GM19043 (cell line): ENCODE results near the gene FIBCD1.
"Not testable (repeated sequence)": the region's sequence is repeated elsewhere in the genome, so short reads cannot be mapped to it uniquely, and the experiment has no call there.

Experiments
- ATAC-seq: cut with Tn5 transposase; IDR thresholded peaks from one replicate; pipeline ENCODE4 v1.9.1; 2021; ENCODE audit warnings: low read depth; ENCODE audit not compliant: unreplicated experiment

FIBCD1 gene

DNA sequence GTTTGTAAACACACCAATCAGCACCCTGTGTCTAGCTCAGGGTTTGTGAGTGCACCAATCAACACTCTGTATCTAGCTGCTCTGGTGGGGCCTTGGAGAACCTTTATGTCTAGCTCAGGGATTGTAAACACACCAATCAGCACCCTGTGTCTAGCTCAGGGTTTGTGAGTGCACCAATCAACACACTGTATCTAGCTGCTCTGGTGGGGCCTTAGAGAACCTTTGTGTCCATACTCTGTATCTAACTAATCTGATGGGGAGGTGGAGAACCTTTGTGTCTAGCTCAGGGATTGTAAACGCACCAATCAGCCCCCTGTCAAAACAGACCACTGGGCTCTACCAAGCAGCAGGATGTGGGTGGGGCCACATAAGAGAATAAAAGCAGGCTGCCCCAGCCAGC is 28.4 kb downstream of the FIBCD1 start:
- ATAC-seq: not testable (repeated sequence)

- not testable (repeated sequence) for ATAC-seq
Observed at GRCh38 chr9:130910041-130910440, 29.0 kb downstream of the FIBCD1 start.

DNA sequence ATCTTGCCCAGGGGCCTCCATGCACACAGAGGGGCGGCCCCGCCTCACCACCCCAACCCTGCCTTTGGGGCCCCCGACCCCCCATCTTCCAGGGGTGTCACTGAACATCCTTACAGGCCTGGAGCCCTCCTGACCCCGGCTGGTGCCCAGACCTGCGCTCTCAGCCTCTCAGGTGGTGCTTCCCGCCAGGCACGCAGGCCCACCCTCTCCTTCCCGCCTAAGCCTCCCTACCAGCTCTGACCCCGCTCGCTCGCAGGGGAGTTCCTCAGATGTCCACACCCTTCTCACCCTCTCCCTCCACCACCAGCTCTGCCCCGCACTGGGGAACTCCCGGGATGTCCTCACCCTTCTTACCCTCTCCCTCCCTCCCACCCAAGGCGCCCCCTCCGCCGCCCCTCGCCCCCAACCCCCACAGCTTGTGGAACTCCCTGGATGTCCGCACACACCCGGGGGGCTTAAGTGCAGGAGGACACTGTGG is 30.1 kb downstream of the FIBCD1 start:
- ATAC-seq: no peak

- no peak for ATAC-seq
Observed at GRCh38 chr9:130908146-130908877, 30.7 kb downstream of the FIBCD1 start.

- ATAC-seq: no peak
Observed at GRCh38 chr9:130906735-130907416, 32.2 kb downstream of the FIBCD1 start.

DNA sequence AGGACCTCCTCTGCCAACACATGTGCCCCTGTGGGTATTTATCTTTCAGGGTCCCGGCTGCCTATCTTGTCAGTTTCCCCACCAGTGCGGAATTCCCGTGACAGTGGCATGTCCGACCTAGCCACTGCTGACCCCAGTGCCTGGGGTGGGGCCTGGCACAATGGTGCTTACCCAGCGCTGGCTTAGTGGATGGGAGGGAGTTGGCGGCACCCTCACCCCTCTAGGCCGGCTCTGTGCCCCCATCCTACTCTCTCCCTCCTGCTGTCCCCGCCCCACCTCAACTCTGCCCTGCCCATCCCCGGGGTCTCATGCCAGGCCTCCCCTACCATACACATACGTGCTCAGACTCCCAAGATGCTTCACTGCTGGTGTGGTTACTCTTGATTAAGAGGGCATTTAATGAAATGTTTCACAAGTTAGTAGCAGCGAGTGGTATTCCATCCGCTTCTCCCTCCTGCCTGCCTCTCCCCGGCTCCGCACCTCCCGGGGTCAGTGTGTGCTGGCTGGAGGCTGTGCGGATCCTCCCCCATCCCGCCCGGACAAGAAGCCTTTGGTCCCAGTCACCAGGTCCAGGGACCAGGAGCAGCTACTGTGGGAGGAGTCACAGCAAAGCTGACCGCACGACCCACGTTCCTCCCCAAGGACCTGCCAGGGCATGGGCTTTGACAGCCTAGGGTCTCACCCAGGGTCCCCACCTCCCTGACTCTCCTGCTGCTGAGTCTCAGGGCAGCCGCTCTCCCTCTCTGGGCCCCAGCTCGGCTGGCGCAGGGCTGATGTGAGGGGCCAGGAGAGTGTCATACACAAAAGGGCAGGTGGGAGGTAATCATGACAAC is 32.9 kb downstream of the FIBCD1 start:
- no peak for ATAC-seq

GRCh38 chr9:130905125-130905901 is 33.7 kb downstream of the FIBCD1 start:
- ATAC-seq: no peak

- no peak for ATAC-seq
Observed at GRCh38 chr9:130904070-130905044, 34.7 kb downstream of the FIBCD1 start.

DNA sequence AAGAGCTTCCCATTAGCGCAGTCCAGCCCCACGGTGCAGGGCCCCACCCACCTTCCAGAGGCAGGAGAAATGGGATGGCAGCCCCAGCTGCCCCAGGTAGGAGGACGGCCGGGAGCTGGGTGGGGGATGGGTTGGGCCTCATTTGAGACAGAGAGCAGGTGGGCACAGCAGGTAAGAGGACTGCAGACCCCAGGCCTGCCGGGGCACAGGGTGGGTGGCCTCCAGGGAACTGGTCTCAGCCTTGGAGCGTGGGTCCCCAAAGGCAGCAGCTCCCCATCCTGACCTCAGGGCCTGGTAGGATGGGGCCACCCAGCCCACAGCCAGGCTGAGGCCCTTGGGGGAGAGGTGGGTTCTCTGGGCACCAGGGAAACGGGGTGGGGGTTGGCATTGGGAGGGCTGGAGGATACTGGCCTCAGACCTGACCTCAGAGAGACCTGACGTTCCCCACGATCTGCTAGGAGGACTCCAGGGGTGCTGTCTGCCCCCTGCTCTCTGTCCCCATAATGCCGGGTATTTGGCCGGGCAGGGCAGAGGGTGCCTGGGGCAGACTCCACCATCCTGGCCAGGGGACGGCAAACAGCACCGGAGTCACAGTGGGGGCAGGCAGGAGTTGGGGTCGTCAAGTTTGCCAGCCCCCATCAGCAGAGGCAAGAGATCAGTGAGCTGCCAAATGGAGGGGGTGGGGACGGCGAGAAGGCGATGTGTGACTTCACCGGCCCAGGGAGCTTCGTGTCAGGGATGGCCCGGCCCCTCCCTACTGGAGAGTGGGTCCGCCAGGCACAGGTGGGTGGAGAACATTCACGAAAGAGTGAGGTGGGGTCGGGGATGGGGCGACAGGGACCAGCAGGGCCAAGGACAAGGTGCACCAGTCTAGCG is 35.6 kb downstream of the FIBCD1 start:
- ATAC-seq: no peak

DNA sequence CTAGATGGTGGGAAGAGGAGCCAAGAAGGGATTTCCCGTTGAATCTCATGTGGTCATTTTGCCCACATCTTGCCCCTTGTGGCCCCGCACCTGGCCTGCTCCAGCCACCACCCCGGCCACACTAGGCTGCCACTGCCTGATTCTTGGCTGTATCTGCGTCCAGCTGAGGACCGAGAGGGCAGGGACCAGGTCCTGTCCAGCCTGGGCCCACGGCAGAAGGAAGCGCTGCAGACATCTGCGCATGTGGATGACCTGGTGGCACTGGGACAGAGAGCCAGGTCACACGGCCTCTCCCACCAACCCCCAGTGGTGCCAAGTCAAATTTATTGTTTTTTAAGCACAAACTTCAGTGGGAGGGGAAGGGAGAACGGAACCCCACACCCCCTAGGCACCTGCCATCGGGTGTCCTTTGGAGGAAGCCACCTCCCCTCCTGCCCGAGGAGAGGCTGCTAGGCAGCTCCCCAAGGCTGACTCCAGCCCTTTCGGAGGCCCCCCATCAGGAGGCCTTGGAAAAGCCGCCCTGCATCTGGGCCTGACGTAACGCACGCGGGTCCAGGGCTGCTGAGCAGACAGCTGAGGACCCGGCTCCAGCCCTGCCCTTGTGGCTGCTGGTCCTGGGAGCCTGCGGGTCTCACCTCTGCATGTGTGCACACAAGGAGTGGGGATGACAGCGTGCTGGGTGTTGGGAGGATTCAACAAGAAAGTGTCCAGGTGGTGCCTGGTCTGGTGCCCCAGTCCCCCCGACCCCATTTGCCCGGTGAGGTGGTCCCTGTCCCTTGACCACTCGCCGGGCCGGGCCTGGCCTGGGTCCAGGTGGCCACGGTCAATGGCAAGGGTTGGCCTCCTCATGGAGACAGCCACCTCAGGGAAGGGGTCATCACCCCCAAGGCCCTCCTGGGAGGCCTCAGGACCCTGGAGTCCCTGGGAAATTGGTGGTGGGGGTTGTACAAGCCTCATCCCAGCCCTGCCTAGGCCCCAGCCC is 36.6 kb downstream of the FIBCD1 start:
- no peak for ATAC-seq

- no peak for ATAC-seq
Observed at GRCh38 chr9:130901498-130902203, 37.4 kb downstream of the FIBCD1 start.

DNA sequence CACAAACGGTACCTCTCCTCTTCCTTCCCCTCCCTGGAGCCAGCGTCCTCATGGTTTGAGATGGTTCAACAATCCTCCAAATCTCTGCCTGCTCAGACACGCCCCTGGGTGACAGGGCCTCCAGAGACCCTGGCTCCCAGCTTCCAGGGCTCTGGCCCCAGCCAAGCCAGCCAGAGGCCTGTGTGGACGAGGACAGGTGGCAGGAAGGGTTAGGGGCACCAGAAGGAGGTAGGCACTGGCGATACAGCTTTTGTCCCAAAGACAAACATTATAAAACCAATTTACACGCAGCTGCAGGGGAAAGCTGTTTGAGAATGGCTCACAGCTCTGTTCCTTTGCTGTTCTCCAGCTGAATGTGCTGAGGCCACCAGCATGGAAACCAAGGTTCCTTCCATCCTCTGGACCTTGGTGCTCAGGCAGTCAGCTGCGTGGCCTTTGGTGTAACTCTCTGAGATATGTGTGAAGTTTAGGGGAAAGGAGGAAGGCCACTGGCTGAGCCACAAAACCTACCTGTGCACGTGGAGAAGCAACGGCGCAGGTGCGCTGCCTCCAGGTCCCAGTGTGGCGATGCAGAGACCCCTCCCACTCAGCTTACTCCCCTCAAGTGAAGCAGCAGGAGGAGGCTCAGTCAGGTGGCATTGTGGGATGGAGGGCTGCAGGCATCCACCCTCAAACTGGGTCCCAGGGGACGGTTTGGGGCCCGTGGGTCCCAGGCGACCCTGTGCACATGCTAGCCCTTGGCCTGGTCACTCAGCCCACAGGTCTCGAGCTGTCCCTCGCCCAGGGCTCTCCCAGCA is 38.1 kb downstream of the FIBCD1 start:
- ATAC-seq: no peak

GRCh38 chr9:130899051-130899748 is 39.8 kb downstream of the FIBCD1 start:
- no peak for ATAC-seq

- no peak for ATAC-seq
Observed at GRCh38 chr9:130898552-130898852, 40.5 kb downstream of the FIBCD1 start.

- no peak for ATAC-seq
Observed at GRCh38 chr9:130897848-130898551, 41.0 kb downstream of the FIBCD1 start.
